HEK293T (cell line): ENCODE data around the gene IL17C.

Experiments
- ARNT ChIP-seq: fragments of 450-650 bp; IDR thresholded peaks from 2 replicates; pipeline ENCODE4 v1.6.1; 2017; ENCODE audit warnings: mild to moderate bottlenecking
- BHLHE40 ChIP-seq: fragments of 450-650 bp; IDR thresholded peaks from 2 replicates; pipeline ENCODE4 v1.6.1; 2016; ENCODE audit warnings: mild to moderate bottlenecking, moderate library complexity, borderline replicate concordance
- ELF4 ChIP-seq: fragments of 450-650 bp; IDR thresholded peaks from 2 replicates; pipeline ENCODE4 v1.6.1; 2017; ENCODE audit warnings: antibody characterized with exemption
- FOXA1 ChIP-seq: fragments of 450-650 bp; IDR thresholded peaks from 2 replicates; pipeline ENCODE4 v1.6.1; 2016; ENCODE audit warnings: mild to moderate bottlenecking
- FOXK2 ChIP-seq: fragments of 450-650 bp; IDR thresholded peaks from 2 replicates; pipeline ENCODE4 v1.6.1; 2016; ENCODE audit warnings: mild to moderate bottlenecking
- FOXM1 ChIP-seq: fragments of 450-650 bp; IDR thresholded peaks from 2 replicates; pipeline ENCODE4 v1.6.1; 2017; ENCODE audit warnings: mild to moderate bottlenecking, borderline replicate concordance
- HDGF ChIP-seq: fragments of 450-650 bp; IDR thresholded peaks from 2 replicates; pipeline ENCODE4 v1.6.1; 2017; ENCODE audit warnings: antibody characterized with exemption, borderline replicate concordance
- L3MBTL2 ChIP-seq: fragments of 450-650 bp; conservative IDR thresholded peaks from 2 replicates; pipeline ENCODE4 v1.6.1; 2016; ENCODE audit warnings: mild to moderate bottlenecking
- PKNOX1 ChIP-seq: fragments of 450-650 bp; IDR thresholded peaks from 2 replicates; pipeline ENCODE4 v1.6.1; 2016
- SP1 ChIP-seq: fragments of 450-650 bp; IDR thresholded peaks from 2 replicates; pipeline ENCODE4 v1.6.1; 2017
- SUZ12 ChIP-seq: fragments of 450-650 bp; IDR thresholded peaks from 2 replicates; pipeline ENCODE4 v1.6.1; 2016; ENCODE audit warnings: mild to moderate bottlenecking
- TARDBP ChIP-seq: fragments of 450-650 bp; IDR thresholded peaks from 2 replicates; pipeline ENCODE4 v1.6.1; 2016
- ZNF384 ChIP-seq: fragments of 450-650 bp; IDR thresholded peaks from 2 replicates; pipeline ENCODE4 v1.6.1; 2016

- TF ChIP-seq FOXM1 (no peak), ZNF384 (no peak), SP1 (no peak), HDGF (no peak), SUZ12 (no peak), PKNOX1 (no peak), BHLHE40 (no peak), FOXA1 (no peak), ELF4 (no peak), ARNT (no peak), L3MBTL2 (no peak), FOXK2 (no peak), TARDBP (no peak)
These were observed 8.1 kb downstream of the IL17C start for GRCh38 chr16:88646345-88647034.
